HTERT RPE-1 (cell line): ENCODE data around the gene MYL10.

Experiments
- in situ Hi-C: fragments of 300-500 bp; cut with MboI; formaldehyde crosslinking; loops from 4 replicates; pipeline ENCODE4 v1.14.3; 2020; ENCODE audit warnings: low sequenced_read_pairs

The MYL10 gene

GRCh38 chr7:101578552-101578951 is 50.5 kb downstream of the MYL10 start:
- in situ Hi-C loops = no loop called here

GRCh38 chr7:101576998-101577397 is 52.1 kb downstream of the MYL10 start:
- in situ Hi-C loops = no loop called here

GRCh38 chr7:101575721-101576120 is 53.4 kb downstream of the MYL10 start:
- in situ Hi-C loops = no loop called here

- in situ Hi-C loops = no loop called here
Measured at GRCh38 chr7:101575168-101575567, 53.9 kb downstream of the MYL10 start.

- in situ Hi-C loops = no loop called here
Measured at GRCh38 chr7:101572156-101572555, 56.9 kb downstream of the MYL10 start.

- in situ Hi-C loops = no loop called here
Measured at GRCh38 chr7:101567230-101567629, 61.9 kb downstream of the MYL10 start.

- in situ Hi-C loops = no loop called here
Measured at GRCh38 chr7:101565601-101566209, 63.4 kb downstream of the MYL10 start.

- in situ Hi-C loops = no loop called here
Measured at GRCh38 chr7:101564778-101565211, 64.3 kb downstream of the MYL10 start.

- in situ Hi-C loops = no loop called here
Measured at GRCh38 chr7:101563943-101564777, 64.9 kb downstream of the MYL10 start.
